Mesothelial cell of epicardium (in vitro differentiated cells): ENCODE data around the gene RTP5. TPM values are rescaled to one million over a fixed set of nuclear protein-coding genes. Genes with fewer than 3 reads are reported as not detected.

ENCODE experiments used
- DNase-seq, 2 experiments: peaks; one replicate each; pipeline ENCODE4 v3.0.0; 2021; ENCODE audit warnings: low spot score in 2 of 2; ENCODE audit not compliant: unreplicated experiment in 2 of 2
- H3K27ac Mint-ChIP-seq: 2 replicates; pipeline ENCODE4 v1.8.0; 2021; ENCODE audit warnings: mixed read lengths
- H3K27me3 Mint-ChIP-seq: 2 replicates; pipeline ENCODE4 v1.8.0; 2021; ENCODE audit warnings: low read depth, mixed read lengths
- H3K36me3 Mint-ChIP-seq: 2 replicates; pipeline ENCODE4 v1.8.0; 2021; ENCODE audit warnings: mixed read lengths
- H3K4me1 Mint-ChIP-seq: 2 replicates; pipeline ENCODE4 v1.8.0; 2021; ENCODE audit warnings: mixed read lengths
- H3K4me3 Mint-ChIP-seq: 2 replicates; pipeline ENCODE4 v1.8.0; 2021; ENCODE audit warnings: mild to moderate bottlenecking, moderate library complexity, mixed read lengths
- H3K9me3 Mint-ChIP-seq: 2 replicates; pipeline ENCODE4 v1.8.0; 2021; ENCODE audit warnings: mixed read lengths
- total RNA-seq: library from RNA; stranded (reverse); gene quantifications from 3 replicates; pipeline ENCODE4 v1.2.1, GENCODE V29; 2021
- TF ChIP-seq, protein P1 (sequence below): fragments of 200-600 bp; sonication (generic); IDR thresholded peaks from one replicate; pipeline ENCODE4 v1.5.0; 2021; ENCODE audit warnings: antibody characterized with exemption; ENCODE audit not compliant: unreplicated experiment

RTP5 gene
- total RNA-seq, 1 donor from 2014 or later = not detected

DNA sequence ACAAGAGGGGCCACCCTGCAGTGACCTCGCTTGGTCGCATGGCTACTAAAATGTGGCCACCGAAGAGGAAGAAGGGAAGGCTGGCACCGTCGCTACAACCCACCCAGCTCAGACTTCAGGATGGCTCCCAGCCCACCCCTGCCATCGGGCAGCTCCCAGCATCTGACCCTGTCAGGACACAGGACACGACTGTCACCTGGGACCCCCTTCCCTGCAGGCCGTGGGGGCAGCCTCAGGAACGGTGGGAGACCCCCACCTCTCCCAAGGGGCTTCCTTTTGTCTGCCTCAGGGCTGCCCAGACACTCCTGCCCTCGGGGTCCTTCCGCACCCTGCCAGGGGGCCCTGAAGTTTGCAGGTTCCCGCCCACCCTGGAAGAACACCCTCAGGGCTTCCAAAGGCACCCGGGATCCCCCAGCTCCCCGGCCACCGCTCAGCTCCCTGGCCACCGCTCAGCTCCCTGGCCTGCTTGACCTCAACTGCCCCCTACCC, 7.7 kb downstream of the RTP5 start:
- H3K27ac Mint-ChIP-seq = no peak overlapping the region
- TF ChIP-seq, protein P1, sequence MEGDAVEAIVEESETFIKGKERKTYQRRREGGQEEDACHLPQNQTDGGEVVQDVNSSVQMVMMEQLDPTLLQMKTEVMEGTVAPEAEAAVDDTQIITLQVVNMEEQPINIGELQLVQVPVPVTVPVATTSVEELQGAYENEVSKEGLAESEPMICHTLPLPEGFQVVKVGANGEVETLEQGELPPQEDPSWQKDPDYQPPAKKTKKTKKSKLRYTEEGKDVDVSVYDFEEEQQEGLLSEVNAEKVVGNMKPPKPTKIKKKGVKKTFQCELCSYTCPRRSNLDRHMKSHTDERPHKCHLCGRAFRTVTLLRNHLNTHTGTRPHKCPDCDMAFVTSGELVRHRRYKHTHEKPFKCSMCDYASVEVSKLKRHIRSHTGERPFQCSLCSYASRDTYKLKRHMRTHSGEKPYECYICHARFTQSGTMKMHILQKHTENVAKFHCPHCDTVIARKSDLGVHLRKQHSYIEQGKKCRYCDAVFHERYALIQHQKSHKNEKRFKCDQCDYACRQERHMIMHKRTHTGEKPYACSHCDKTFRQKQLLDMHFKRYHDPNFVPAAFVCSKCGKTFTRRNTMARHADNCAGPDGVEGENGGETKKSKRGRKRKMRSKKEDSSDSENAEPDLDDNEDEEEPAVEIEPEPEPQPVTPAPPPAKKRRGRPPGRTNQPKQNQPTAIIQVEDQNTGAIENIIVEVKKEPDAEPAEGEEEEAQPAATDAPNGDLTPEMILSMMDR = no peak
- H3K27me3 Mint-ChIP-seq = no peaks in the 10 kb centered on the region
- H3K9me3 Mint-ChIP-seq = peaks cover 6% of the 10 kb centered on the region
- no peak for DNase-seq
- H3K36me3 Mint-ChIP-seq = no peaks in the 10 kb centered on the region
- peaks cover 12% of the 10 kb centered on the region for H3K4me1 Mint-ChIP-seq
- no peak overlapping the region for H3K4me3 Mint-ChIP-seq

DNA sequence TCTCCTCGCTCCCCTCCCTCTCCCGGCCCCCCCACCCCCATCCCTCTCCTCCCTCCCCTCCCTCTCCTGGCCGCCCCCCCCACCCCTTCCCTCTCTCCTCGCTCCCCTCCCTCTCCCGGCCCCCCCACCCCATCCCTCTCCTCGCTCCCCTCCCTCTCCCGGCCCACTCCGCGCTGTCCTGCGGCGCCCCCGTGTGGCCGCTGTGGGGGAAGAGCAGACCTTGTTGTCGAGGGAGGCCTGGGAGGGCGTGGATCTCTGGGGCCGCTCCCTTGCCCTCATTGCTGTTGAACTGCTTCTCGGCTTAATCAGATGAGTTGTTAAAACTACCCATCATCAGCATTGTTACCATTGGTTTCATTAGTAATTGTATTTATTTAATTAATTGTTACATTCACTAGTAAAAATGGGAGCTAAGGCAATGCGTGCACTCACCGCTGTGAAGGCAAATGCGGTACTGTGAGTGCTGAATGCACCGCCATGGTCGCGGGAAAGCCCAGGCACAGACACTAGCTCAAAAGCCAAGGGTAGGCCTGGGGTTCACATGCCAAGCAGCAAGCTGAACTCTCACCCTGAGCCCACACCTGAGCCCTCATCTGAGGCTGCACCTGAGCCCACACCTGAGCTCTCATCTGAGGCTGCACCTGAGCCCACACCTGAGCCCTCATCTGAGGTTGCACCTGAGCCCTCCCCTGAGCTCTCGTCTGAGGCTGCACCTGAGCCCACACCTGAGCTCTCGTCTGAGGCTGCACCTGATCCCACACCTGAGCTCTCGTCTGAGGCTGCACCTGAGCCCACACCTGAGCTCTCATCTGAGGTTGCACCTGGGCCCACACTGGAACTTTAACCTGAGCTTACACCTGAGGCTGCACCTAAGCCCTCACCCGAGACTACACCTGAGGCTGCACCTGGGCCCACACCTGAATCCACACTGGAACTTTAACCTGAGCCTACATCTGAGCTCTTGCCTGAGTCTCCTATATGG, 8.8 kb downstream of the RTP5 start:
- TF ChIP-seq, protein P1 = peak; percentile 45
- H3K4me1 Mint-ChIP-seq = peaks cover 23% of the 10 kb centered on the region
- no peak overlapping the region for H3K27ac Mint-ChIP-seq
- no peak overlapping the region for H3K4me3 Mint-ChIP-seq
- H3K36me3 Mint-ChIP-seq = no peaks in the 10 kb centered on the region
- H3K27me3 Mint-ChIP-seq = no peaks in the 10 kb centered on the region
- peaks cover 6% of the 10 kb centered on the region for H3K9me3 Mint-ChIP-seq
- peak in 1 of 2 experiments; percentile 77 for DNase-seq

DNA sequence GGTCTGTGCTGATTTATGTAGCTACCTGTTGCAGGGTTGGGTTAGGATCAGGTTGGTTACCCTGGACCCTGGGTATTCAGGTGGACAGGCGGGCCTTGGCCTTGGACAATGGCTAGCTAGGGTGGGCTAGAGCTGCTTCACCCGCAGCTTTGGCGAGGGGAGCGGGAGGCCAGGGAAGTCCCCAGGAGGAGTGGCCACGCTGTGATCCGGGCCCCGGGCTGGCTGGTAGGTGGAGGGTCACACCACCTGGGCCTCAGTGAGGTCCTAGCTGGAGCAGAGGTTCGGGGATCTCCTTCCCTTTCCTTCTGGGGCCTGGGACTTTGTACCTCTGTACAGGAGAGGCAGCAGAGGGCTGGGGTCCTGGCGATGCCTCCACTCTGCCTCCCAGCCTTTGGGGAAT, 9.8 kb downstream of the RTP5 start:
- H3K4me1 Mint-ChIP-seq = peaks cover 23% of the 10 kb centered on the region
- no peak for DNase-seq
- no peak overlapping the region for H3K27ac Mint-ChIP-seq
- H3K36me3 Mint-ChIP-seq = peaks cover under 1% of the 10 kb centered on the region
- peaks cover 6% of the 10 kb centered on the region for H3K9me3 Mint-ChIP-seq
- H3K4me3 Mint-ChIP-seq = no peak overlapping the region
- TF ChIP-seq, protein P1 = no peak
- no peaks in the 10 kb centered on the region for H3K27me3 Mint-ChIP-seq

DNA sequence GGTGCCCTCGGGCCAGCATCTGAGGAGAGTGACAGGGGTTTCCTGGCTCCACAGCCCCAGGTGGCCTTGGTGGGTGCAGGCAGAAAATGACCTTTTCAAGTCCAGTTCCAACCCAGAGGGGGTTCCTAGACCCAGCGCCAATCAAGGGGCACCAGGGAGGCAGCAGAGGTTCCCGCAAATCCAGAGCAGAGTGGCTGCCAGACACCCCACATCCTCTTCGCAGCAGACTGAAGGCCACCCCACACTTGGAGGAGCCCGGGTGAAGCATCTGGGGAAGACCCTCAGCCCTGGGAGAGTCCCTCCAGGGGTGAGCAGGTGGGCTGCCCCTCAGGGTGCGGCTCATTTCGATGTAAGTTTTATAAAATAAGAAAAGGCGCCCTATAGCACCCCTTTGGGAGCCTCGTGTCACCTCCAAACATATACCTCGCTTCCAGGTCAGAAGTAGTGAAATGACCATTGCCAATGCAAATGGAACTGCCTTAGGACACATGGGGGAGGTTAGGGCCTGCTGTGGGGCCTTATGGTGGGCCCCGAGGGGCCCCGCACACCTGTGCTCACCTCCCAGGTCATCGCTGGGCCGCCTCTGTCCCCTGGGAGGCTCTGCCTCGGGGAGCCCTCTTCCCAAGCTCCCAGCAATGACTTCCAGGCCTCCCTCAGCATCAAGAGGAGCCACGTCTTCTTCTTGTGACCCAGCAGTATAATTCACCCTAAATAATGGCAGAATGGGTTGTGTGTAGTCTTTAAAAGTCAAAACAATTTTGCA, 11.0 kb downstream of the RTP5 start:
- DNase-seq = no peak
- H3K4me1 Mint-ChIP-seq = peaks cover 25% of the 10 kb centered on the region
- peaks cover 2% of the 10 kb centered on the region for H3K36me3 Mint-ChIP-seq
- no peaks in the 10 kb centered on the region for H3K27me3 Mint-ChIP-seq
- H3K27ac Mint-ChIP-seq = peak overlapping the region; percentile 85
- H3K9me3 Mint-ChIP-seq = peaks cover 2% of the 10 kb centered on the region
- peak overlapping the region; percentile 77 for H3K4me3 Mint-ChIP-seq
- TF ChIP-seq, protein P1 = no peak

GRCh38 chr2:241882091-241882625, 12.6 kb downstream of the RTP5 start:
- H3K9me3 Mint-ChIP-seq = no peaks in the 10 kb centered on the region
- H3K27me3 Mint-ChIP-seq = no peaks in the 10 kb centered on the region
- H3K4me1 Mint-ChIP-seq = peaks cover 27% of the 10 kb centered on the region
- peaks cover 2% of the 10 kb centered on the region for H3K36me3 Mint-ChIP-seq
- H3K27ac Mint-ChIP-seq = peak overlapping the region; percentile 71
- TF ChIP-seq, protein P1 = no peak
- H3K4me3 Mint-ChIP-seq = peak overlapping the region; percentile 77
- DNase-seq = no peak
